HG03159 (cell line): ENCODE data around the gene ATXN1.
"Not testable (repeated sequence)": the region's sequence is repeated elsewhere in the genome, so short reads cannot be mapped to it uniquely, and the experiment has no call there.

Source experiments
- ATAC-seq: cut with Tn5 transposase; IDR thresholded peaks from one replicate; pipeline ENCODE4 v1.9.1; 2021; ENCODE audit warnings: mild to moderate bottlenecking, moderate library complexity; ENCODE audit not compliant: unreplicated experiment

ATXN1 gene

GRCh38 chr6:16406538-16406937, 354.7 kb downstream of the ATXN1 start:
- ATAC-seq = not testable (repeated sequence)

- ATAC-seq = no peak
Observed at GRCh38 chr6:16405375-16405774, 355.9 kb downstream of the ATXN1 start.

GRCh38 chr6:16404456-16404855, 356.8 kb downstream of the ATXN1 start:
- ATAC-seq = no peak

DNA sequence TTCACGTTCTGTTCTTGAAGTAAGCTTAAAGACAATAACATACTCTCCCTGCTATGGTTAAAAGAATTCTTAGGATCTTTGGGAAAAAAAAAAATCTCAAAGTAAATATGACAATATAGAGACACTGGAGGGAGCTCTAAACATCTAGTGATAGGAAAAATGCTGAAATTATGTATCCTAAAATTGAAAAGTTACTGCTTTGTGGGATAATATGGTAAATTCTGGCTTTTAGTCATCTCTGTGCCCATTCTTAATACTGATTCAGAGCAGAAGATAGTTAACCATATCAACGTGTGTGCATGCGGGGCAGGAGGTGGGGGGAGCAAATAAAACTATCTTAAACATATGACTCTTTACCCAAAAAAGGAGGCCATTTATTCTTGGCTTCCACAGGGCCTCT, 357.4 kb downstream of the ATXN1 start:
- ATAC-seq = no peak

DNA sequence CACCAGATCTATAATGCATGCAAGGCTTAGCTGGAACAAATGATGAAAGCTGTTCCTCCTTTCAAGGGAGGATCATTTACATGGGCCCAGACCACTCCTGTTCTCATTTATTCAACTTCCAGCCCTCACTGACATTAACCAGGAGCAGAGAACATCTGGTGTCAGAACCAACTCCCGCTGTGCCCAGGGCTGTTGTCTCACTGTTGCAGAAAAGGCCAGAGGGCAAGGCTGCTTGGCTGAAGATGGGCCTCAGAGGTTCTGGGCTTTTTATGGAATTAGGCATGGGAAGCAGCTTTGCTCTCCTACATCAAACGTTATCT, 358.7 kb downstream of the ATXN1 start:
- no peak for ATAC-seq

DNA sequence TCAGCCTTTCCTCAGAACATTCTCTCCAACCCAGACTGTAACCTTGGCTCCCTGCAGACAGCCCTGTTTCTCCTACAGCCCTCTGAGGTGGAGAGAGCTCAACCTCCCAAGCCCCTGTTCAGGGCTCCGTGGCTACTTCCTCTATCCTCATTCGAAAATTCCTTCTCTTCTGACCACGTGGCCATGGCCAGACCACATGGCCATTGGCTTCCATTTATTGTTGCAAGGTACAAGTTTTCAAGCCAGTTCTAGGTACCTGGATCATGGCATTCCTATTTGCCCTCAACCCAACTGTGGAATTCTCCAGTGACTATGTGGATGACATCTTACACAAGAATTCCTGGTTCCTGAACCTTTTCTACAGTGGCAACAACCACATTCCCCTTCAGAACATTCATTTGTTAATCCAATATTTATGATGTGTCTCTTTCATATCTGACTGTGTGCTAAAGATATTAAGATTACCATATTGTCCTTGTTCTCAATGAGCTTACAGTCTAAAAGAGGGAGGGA, 361.0 kb downstream of the ATXN1 start:
- no peak for ATAC-seq

GRCh38 chr6:16399695-16400094, 361.6 kb downstream of the ATXN1 start:
- ATAC-seq = no peak

DNA sequence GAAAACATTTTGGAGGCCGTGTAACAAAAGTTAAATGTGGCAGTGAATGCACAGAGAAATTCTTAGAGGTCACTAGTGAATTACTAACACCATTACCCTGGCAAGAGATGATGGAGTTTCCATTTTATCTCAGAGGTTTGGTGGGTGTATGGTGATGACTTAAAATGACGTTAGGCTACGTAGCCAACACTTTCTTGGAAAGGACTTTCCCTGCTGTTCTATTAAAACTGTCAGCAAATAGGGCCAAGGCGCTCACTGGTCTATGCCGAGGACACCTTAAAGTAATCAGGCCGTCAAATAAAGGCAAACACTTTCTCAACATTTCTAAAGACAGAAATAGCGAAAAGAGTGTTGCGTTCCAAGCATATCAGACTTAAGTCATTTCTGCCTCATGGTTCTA, 362.1 kb downstream of the ATXN1 start:
- no peak for ATAC-seq

DNA sequence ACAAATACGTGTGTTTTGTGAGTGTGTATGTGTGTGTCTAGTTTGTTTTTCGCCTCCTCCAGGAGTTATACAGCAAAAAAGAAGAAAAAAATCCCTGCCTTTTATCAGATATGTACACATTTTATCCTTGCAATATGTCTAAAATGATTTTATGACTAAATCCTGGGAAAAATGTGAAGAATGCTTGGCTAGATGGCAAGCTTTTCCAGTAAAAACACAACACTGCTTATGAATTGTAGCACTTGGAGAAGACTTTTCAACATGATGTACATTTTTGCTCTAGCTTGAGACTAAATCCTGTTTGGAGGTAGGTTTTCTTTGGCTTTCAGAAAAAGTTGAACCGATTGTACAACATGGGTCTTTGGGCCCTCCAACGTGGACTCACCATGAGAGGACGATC, 362.7 kb downstream of the ATXN1 start:
- ATAC-seq = no peak

DNA sequence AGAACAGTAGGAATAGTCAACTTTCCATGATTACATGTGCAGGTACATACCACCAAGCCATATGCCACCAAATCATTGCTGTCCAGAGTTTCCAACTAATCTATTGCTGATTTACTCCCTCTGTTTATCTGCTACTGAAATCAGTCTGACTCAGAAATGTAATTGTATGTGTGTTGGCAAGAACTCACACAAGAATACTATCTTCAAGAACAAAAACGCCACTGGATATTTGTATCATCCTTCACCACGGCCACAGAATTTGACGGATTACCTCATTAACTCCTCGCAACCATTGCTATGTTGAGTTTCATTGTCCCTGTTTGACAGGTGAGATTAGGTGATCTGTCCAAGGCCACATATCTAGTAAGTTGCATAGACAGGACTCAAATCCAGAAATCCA, 363.6 kb downstream of the ATXN1 start:
- ATAC-seq = no peak

- no peak for ATAC-seq
Observed at GRCh38 chr6:16396497-16397319, 364.6 kb downstream of the ATXN1 start.

- ATAC-seq = no peak
Observed at GRCh38 chr6:16394632-16395031, 366.6 kb downstream of the ATXN1 start.

GRCh38 chr6:16393326-16393725, 367.9 kb downstream of the ATXN1 start:
- ATAC-seq = no peak

GRCh38 chr6:16392010-16392409, 369.2 kb downstream of the ATXN1 start:
- ATAC-seq = no peak

GRCh38 chr6:16391451-16391912, 369.8 kb downstream of the ATXN1 start:
- ATAC-seq = no peak

DNA sequence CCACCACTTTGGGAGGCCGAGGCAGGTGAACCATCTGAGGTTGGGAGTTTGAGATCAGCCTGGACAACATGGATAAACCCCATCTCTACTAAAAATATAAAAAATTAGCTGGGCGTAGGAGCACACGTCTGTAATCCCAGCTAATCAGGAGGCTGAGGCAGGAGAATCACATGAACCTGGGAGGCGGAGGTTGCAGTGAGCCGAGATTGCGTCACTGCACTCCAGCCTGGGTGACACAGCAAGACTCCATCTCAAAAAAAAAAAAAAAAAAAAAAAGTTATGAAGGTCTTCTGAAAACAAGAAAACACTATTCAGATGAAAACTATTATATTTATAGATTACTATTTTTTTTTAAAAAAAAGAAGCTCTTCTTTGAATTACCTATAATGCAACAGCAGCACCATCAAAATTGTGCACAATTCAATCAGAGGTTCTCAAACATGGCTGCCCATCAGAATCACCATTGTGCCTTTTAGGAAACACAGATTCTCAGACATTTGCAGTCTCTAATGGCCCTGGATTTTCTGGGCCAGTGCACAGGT, 370.3 kb downstream of the ATXN1 start:
- ATAC-seq = not testable (repeated sequence)

GRCh38 chr6:16389642-16390041, 371.6 kb downstream of the ATXN1 start:
- ATAC-seq = no peak

DNA sequence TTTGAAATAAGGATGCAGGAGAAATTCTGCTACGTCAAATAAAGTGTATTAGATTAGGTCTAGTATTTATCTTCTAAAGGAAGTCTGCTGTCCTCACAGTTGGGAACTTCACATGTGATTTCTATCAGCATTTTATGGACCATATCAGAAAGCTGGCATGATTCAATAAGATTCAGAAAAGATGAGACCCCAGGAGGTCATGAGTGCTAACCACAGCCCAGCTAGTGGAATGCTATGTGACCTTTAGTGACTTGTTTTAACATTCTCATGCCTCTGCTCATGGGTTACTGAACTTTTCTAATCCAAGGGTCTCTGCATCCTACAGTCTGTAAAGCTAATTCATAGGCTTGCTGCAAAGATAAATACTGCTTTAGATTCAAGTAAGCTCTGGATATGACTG, 372.8 kb downstream of the ATXN1 start:
- no peak for ATAC-seq

DNA sequence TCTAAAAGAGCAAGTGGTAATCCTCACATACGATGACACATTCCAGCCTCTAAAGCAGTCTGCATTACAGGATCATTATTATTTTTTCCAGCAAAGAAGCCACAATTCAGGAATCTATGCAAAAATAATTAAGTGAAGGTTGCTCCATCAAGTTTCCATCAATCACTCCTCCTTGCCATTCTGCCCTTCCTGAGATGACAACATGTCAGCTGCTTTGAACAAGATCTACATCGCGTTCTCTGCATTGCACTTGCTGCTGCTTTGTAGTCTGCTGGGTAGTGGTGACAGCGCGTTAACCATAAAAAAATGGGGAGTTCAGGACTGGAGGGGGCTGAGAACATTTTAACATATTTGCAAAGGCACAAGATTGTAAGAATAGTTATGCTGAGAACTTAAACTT, 375.2 kb downstream of the ATXN1 start:
- ATAC-seq = no peak

- ATAC-seq = no peak
Observed at GRCh38 chr6:16383607-16384206, 377.6 kb downstream of the ATXN1 start.

- ATAC-seq = not testable (repeated sequence)
Observed at GRCh38 chr6:16381968-16382367, 379.3 kb downstream of the ATXN1 start.

GRCh38 chr6:16380220-16380809, 380.9 kb downstream of the ATXN1 start:
- no peak for ATAC-seq
